Measurements from ENCODE around the gene ITPR1. TPM values are rescaled to one million over a fixed set of nuclear protein-coding genes. Genes with fewer than 3 reads are reported as not detected.

The ITPR1 gene
- total RNA-seq, 4 donors from 2014 or later = 9.5 to 24.1 (median 17.5) TPM

GRCh38 chr3:4492208-4493013 lies 737 bp upstream of the ITPR1 start:
- 0 to 1% methylated on average over 43 of the region's 43 CpGs for WGBS, 2 donors
- intact Hi-C loops (cut with DNase I; ENCODE audit: low total_unique reads) = no loop called here
- DNase-seq (ENCODE audit: low spot score in 2 of 2) = peak; percentile 40 to 91
- peak overlapping the region; percentile 70 for H3K4me3 ChIP-seq (ENCODE audit: low read depth, poor library complexity, severe bottlenecking)
- TF ChIP-seq CTCF (IDR thresholded peaks at IDR 0.05) = no peak
- TF ChIP-seq POLR2A (IDR thresholded peaks at IDR 0.05) = no peak

- WGBS, 2 donors = 8 to 15% methylated on average over 28 of the region's 28 CpGs
- TF ChIP-seq POLR2A (IDR thresholded peaks at IDR 0.05) = no peak
- no peak for TF ChIP-seq CTCF (IDR thresholded peaks at IDR 0.05)
- intact Hi-C loops (cut with DNase I; ENCODE audit: low total_unique reads) = no loop called here
- peak in 1 of 2 donors; percentile 23 for DNase-seq (ENCODE audit: low spot score in 2 of 2)
- H3K4me3 ChIP-seq (ENCODE audit: low read depth, poor library complexity, severe bottlenecking) = peak overlapping the region; percentile 70
These were observed 1.1 kb downstream of the ITPR1 start for GRCh38 chr3:4493941-4494894.

GRCh38 chr3:4494895-4495264 lies 1.7 kb downstream of the ITPR1 start:
- intact Hi-C loops (cut with DNase I; ENCODE audit: low total_unique reads) = no loop called here
- TF ChIP-seq POLR2A (IDR thresholded peaks at IDR 0.05) = no peak
- no peak for TF ChIP-seq CTCF (IDR thresholded peaks at IDR 0.05)
- H3K4me3 ChIP-seq (ENCODE audit: low read depth, poor library complexity, severe bottlenecking) = no peak overlapping the region
- WGBS, 2 donors = 39 to 50% methylated on average over 4 of the region's 4 CpGs
- DNase-seq (ENCODE audit: low spot score in 2 of 2) = no peak

GRCh38 chr3:4495294-4496086 lies 2.3 kb downstream of the ITPR1 start:
- 84 to 86% methylated on average over 3 of the region's 3 CpGs for WGBS, 2 donors
- DNase-seq (ENCODE audit: low spot score in 2 of 2) = no peak
- H3K4me3 ChIP-seq (ENCODE audit: low read depth, poor library complexity, severe bottlenecking) = no peak overlapping the region
- intact Hi-C loops (cut with DNase I; ENCODE audit: low total_unique reads) = no loop called here
- no peak for TF ChIP-seq POLR2A (IDR thresholded peaks at IDR 0.05)
- TF ChIP-seq CTCF (IDR thresholded peaks at IDR 0.05) = no peak

DNA sequence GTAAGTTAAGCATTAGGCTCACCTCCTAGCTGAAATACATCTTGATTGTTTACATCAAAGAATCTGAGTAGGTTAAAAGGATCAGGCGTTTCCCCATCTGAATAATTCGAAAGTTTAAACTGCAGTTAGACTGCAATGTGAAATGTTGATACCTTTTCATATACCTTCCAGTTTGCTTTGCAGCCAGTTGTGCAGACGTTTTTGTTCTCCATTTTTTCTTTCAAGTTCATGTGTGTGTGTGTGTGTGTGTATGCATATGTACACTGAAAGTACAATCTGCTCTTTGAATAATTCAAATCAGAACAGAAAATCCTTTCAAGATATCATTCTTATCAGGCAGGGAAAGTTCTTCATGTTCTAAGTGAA lies 2.9 kb downstream of the ITPR1 start:
- H3K4me3 ChIP-seq (ENCODE audit: low read depth, poor library complexity, severe bottlenecking) = no peak overlapping the region
- WGBS, 2 donors = 60 to 78% methylated on average over 3 of the region's 3 CpGs
- DNase-seq (ENCODE audit: low spot score in 2 of 2) = no peak
- intact Hi-C loops (cut with DNase I; ENCODE audit: low total_unique reads) = no loop called here
- TF ChIP-seq CTCF (IDR thresholded peaks at IDR 0.05) = no peak
- no peak for TF ChIP-seq POLR2A (IDR thresholded peaks at IDR 0.05)
